GM18505 (cell line): ENCODE results near the gene AHNAK.
"Not testable (repeated sequence)": the region's sequence is repeated elsewhere in the genome, so short reads cannot be mapped to it uniquely, and the experiment has no call there.

Experiments
- ATAC-seq: cut with Tn5 transposase; IDR thresholded peaks from one replicate; pipeline ENCODE4 v1.9.1; 2021; ENCODE audit not compliant: unreplicated experiment
- POLR2A ChIP-seq: IDR thresholded peaks from 4 replicates; pipeline ENCODE4 v1.6.1; 2011; ENCODE audit warnings: borderline replicate concordance; ENCODE audit not compliant: insufficient read depth, insufficient read length; ENCODE audit errors: extremely low read depth

The AHNAK gene

GRCh38 chr11:62450543-62451240 is 95.9 kb downstream of the AHNAK start:
- no peak for TF ChIP-seq POLR2A
- no peak for ATAC-seq

- ATAC-seq = not testable (repeated sequence)
Measured at GRCh38 chr11:62449912-62450311, 96.7 kb downstream of the AHNAK start.

- ATAC-seq = no peak
- no peak for TF ChIP-seq POLR2A
Measured at GRCh38 chr11:62449451-62449851, 97.2 kb downstream of the AHNAK start.

GRCh38 chr11:62446091-62446490 is 100.5 kb downstream of the AHNAK start:
- no peak for TF ChIP-seq POLR2A
- no peak for ATAC-seq

GRCh38 chr11:62445314-62445740 is 101.3 kb downstream of the AHNAK start:
- no peak for ATAC-seq
- TF ChIP-seq POLR2A = no peak

- no peak for ATAC-seq
- TF ChIP-seq POLR2A = no peak
Measured at GRCh38 chr11:62444835-62445234, 101.8 kb downstream of the AHNAK start.

GRCh38 chr11:62444236-62444833 is 102.3 kb downstream of the AHNAK start:
- no peak for ATAC-seq
- no peak for TF ChIP-seq POLR2A

GRCh38 chr11:62443390-62444235 is 103.0 kb downstream of the AHNAK start:
- TF ChIP-seq POLR2A = no peak
- no peak for ATAC-seq

- no peak for TF ChIP-seq POLR2A
- ATAC-seq = no peak
Measured at GRCh38 chr11:62439785-62440602, 106.6 kb downstream of the AHNAK start.

- no peak for TF ChIP-seq POLR2A
Measured at GRCh38 chr11:62438641-62439040, 108.0 kb downstream of the AHNAK start.

GRCh38 chr11:62437616-62438015 is 109.0 kb downstream of the AHNAK start:
- ATAC-seq = no peak

More at GRCh38 chr11:62438641-62439040, 108.0 kb downstream of the AHNAK start:
- ATAC-seq = no peak

GRCh38 chr11:62435846-62436660 is 110.6 kb downstream of the AHNAK start:
- no peak for TF ChIP-seq POLR2A
- ATAC-seq = no peak

More at GRCh38 chr11:62437616-62438015, 109.0 kb downstream of the AHNAK start:
- no peak for TF ChIP-seq POLR2A
